GM12874 (cell line): ENCODE results near the gene FBLIM1.

Source experiments
- TF ChIP-seq, protein P1 (sequence below): IDR thresholded peaks from 2 replicates; pipeline ENCODE4 v1.5.1; 2011; ENCODE audit warnings: low read depth, mild to moderate bottlenecking, control low read depth, low read length, moderate library complexity; ENCODE audit not compliant: insufficient read depth

The FBLIM1 gene

GRCh38 chr1:15830258-15830657 is 71.7 kb downstream of the FBLIM1 start:
- TF ChIP-seq, protein P1, sequence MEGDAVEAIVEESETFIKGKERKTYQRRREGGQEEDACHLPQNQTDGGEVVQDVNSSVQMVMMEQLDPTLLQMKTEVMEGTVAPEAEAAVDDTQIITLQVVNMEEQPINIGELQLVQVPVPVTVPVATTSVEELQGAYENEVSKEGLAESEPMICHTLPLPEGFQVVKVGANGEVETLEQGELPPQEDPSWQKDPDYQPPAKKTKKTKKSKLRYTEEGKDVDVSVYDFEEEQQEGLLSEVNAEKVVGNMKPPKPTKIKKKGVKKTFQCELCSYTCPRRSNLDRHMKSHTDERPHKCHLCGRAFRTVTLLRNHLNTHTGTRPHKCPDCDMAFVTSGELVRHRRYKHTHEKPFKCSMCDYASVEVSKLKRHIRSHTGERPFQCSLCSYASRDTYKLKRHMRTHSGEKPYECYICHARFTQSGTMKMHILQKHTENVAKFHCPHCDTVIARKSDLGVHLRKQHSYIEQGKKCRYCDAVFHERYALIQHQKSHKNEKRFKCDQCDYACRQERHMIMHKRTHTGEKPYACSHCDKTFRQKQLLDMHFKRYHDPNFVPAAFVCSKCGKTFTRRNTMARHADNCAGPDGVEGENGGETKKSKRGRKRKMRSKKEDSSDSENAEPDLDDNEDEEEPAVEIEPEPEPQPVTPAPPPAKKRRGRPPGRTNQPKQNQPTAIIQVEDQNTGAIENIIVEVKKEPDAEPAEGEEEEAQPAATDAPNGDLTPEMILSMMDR = no peak

DNA sequence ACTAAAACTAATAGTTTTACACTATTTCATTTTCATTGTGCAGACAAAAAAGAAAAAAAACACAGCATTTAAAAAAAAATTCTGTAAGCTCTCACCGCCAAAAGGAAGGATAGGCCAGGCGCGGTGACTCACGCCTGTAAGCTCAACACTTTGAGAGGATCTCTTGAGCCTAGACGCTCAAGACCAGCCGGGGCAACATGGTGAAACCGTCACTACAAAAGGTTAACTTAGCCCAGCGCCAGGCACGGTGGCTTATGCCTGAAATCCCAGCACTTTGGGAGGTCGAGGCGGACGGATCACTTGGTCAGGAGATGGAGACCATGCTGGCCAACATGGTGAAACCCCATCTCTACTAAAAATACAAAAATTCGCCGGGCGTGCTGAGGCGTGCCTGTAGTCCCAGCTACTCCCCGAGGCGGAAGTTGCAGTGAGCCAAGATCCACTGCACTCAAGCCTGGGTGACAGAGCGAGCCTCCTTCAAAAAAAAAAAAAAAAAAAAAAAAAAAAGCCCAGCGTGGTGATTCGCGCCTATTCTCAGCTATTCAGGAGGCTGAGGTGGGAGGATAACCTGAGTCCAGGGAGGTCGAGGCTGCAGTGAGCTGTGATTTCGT is 74.6 kb downstream of the FBLIM1 start:
- TF ChIP-seq, protein P1 = no peak

DNA sequence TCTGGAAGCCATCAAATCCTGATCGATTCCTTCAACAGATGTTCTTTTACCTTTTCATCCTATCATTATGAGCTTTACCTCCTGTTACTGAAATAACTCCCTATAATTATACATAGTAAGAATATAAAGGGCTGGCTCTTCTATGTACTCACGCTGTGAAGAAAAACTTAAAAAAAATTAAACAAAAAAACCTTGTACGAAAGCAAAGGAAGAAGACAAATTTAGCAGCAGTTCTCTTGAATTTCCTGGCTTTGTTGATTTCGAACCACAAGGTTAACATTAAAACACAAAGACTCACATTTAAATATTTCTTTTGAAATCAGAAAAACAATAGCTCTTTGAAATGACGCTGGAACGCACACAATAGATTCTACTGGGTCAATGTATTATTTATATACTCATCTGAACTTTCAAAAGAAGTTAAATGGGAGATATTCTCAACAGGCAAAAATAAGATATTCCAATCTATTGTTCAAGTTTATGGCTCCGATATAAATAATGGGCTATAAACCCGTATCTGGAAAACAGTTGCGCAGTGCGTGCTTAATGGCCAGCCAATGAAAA is 75.3 kb downstream of the FBLIM1 start:
- TF ChIP-seq, protein P1 = no peak

DNA sequence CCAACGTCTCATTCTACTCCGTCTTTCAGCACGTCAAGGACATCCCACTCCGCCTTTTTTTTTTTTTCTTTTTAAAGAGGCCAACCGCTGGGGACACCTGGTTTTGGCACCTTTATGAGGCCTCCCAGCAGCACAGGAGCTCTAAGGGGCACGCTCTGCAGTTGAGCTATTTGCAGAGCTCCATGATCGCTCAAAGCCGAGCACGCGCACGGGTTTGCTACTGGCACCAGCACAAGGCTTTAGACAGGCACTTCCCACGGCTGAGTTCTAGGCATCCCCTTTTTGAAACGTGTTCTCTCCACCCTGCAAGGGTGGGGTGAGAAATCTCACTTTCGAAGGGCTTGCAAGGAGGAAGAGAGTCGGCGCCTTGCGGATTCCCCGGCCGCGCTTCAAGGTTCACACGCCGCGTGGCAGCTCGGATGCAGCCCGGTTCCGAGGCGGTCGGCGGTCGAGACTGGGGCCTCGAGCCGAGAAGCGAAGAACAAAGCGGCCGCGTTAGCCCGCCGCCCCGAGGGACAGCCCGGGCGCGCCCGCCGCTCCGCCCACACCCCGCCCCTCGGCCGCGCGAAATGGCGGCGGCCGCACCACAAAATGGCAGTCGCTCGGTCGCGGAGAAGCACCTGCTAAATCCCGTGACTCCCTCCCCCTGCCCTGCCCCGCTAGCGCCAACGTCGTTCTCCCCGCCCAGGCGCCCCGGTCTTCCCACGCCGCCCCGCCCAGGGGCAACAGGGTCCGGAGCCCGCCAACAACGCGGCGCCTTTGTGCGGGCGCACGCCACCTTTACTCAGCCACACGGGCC is 76.0 kb downstream of the FBLIM1 start:
- TF ChIP-seq, protein P1 = no peak

GRCh38 chr1:15835205-15835740 is 76.7 kb downstream of the FBLIM1 start:
- TF ChIP-seq, protein P1 = no peak

GRCh38 chr1:15835741-15836510 is 77.3 kb downstream of the FBLIM1 start:
- TF ChIP-seq, protein P1 = no peak
